ENCODE data around the gene KRT3.
"Not testable (repeated sequence)": the region's sequence is repeated elsewhere in the genome, so short reads cannot be mapped to it uniquely, and the experiment has no call there.

KRT3 gene

DNA sequence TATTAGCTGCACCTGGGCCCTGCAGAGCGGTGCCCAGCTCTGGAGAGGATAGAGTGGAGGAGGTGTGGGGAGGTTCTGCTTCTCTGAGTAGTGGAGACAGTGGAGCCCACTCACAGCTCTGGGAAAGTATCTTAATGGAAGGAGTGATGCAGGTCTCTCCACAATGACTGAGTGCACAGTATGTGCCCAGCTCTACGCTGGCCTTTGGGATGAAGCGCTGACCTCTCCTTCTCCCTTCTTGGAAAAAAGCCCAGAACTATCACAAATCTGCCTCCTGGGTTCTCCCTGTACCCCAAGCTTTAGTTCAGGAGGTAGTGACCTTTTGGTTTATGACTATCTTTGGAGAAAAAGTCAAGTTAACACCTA lies 495 bp upstream of the KRT3 start:
- ATAC-seq (ENCODE audit: insufficient read depth, low read depth) (no peak), DNase-seq (no peak)
- H3K79me2 ChIP-seq (ENCODE audit: insufficient read depth, low read length) = no peaks in the 10 kb centered on the region
- no peak overlapping the region for H3K9ac ChIP-seq (ENCODE audit: low read depth, low read length)
- no peaks in the 10 kb centered on the region for H3K36me3 ChIP-seq (ENCODE audit: insufficient read depth, low read length)
- H3K4me2 ChIP-seq (ENCODE audit: insufficient read depth, low read length) = no peak overlapping the region
- 0 out of 2 replicates have a peak, but pooled peaks cover 2% of the 10 kb centered on the region for H4K20me1 ChIP-seq (ENCODE audit: insufficient read depth, low read length)
- no peak for TF ChIP-seq EZH2 (IDR thresholded peaks at IDR 0.05; ENCODE audit: borderline replicate concordance, low read depth, low read length, severe bottlenecking)
- TF ChIP-seq, protein P1, sequence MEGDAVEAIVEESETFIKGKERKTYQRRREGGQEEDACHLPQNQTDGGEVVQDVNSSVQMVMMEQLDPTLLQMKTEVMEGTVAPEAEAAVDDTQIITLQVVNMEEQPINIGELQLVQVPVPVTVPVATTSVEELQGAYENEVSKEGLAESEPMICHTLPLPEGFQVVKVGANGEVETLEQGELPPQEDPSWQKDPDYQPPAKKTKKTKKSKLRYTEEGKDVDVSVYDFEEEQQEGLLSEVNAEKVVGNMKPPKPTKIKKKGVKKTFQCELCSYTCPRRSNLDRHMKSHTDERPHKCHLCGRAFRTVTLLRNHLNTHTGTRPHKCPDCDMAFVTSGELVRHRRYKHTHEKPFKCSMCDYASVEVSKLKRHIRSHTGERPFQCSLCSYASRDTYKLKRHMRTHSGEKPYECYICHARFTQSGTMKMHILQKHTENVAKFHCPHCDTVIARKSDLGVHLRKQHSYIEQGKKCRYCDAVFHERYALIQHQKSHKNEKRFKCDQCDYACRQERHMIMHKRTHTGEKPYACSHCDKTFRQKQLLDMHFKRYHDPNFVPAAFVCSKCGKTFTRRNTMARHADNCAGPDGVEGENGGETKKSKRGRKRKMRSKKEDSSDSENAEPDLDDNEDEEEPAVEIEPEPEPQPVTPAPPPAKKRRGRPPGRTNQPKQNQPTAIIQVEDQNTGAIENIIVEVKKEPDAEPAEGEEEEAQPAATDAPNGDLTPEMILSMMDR (IDR thresholded peaks at IDR 0.05; ENCODE audit: borderline replicate concordance, extremely low read depth, low read length, poor library complexity, severe bottlenecking) = no peak
- no peak overlapping the region for H3K4me3 ChIP-seq (ENCODE audit: low read depth in 1 of 2, low read length in 2 of 2)
- no peaks in the 10 kb centered on the region for H3K4me1 ChIP-seq (ENCODE audit: insufficient read depth, low read length)
- H3K9me3 ChIP-seq (ENCODE audit: insufficient read depth, low read length, severe bottlenecking) = no peaks in the 10 kb centered on the region
- H3K27me3 ChIP-seq (ENCODE audit: insufficient read depth, low read length, poor library complexity) = no peaks in the 10 kb centered on the region
- H2AFZ ChIP-seq (ENCODE audit: low read depth, low read length) = no peak overlapping the region
- no peak overlapping the region for H3K27ac ChIP-seq (ENCODE audit: low read length)

DNA sequence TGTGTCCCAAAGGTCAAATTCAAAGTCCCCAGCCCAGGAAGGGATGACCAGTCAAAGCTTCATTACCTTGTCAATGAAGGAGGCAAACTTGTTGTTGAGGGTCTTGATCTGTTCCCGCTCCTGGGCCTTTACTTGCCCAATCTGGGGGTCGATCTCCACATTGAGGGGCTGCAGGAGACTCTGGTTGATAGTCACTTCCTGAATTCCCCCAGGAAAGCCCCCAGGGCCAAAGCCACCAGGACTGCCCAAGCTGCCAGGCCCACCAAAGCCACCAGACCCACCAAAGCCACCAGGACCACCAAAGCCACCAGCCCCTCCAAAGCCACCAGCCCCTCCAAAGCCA lies 614 bp downstream of the KRT3 start:
- not testable (repeated sequence) for H4K20me1 ChIP-seq (ENCODE audit: insufficient read depth, low read length); H2AFZ ChIP-seq (ENCODE audit: low read depth, low read length); H3K4me2 ChIP-seq (ENCODE audit: insufficient read depth, low read length); H3K27me3 ChIP-seq (ENCODE audit: insufficient read depth, low read length, poor library complexity); ATAC-seq (ENCODE audit: insufficient read depth, low read depth); H3K36me3 ChIP-seq (ENCODE audit: insufficient read depth, low read length); DNase-seq; H3K9ac ChIP-seq (ENCODE audit: low read depth, low read length); H3K4me1 ChIP-seq (ENCODE audit: insufficient read depth, low read length); H3K4me3 ChIP-seq (ENCODE audit: low read depth in 1 of 2, low read length in 2 of 2); H3K27ac ChIP-seq (ENCODE audit: low read length); H3K9me3 ChIP-seq (ENCODE audit: insufficient read depth, low read length, severe bottlenecking); H3K79me2 ChIP-seq (ENCODE audit: insufficient read depth, low read length)

DNA sequence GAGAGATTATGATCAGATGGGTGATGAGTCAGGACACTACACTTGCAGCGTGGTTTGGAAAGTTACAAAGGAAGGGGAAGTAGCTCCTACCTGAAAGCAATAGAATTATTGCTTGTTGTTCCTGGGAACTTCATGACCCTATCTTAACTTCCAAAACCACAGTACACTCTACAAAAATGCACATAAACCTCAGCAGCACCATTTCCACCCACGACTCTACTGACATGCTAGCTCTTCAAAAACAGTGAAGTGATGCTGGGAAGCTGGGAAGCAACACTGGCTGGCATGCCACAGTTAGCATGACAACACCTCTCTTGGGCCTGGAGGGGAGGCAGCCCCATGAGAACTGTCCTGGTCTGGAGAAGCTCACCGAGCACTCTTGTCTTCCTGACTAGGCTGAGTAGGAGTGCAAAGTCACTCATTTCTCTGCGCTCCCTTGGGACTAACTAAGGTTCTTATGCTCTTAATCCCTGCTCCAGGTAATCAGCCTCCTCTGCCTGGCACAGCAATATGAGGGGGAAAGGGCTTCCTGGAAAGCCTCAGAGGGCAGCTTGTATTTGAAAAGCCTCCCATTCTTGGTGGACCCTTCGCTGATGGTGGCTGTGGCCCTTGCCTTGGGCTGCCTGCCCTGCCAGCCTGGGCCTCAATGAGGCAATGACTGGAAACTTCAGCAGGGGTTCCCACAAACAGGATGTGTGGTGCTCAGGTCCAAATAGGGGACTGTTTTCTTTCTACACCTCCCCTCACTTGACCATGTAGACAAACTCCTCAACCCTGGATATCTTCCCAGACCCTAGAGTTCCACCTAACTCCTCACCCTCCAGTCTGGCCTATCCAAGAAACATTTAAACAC lies 1.2 kb downstream of the KRT3 start:
- no peak for ATAC-seq (ENCODE audit: insufficient read depth, low read depth)
- no peak for DNase-seq

More for the DNA sequence above, 1.2 kb downstream of the KRT3 start:
- TF ChIP-seq EZH2 (IDR thresholded peaks at IDR 0.05; ENCODE audit: borderline replicate concordance, low read depth, low read length, severe bottlenecking) = no peak
- TF ChIP-seq, protein P1 (IDR thresholded peaks at IDR 0.05; ENCODE audit: borderline replicate concordance, extremely low read depth, low read length, poor library complexity, severe bottlenecking) = no peak
- Histone ChIP-seq H4K20me1 (ENCODE audit: insufficient read depth, low read length) (0 out of 2 replicates have a peak, but pooled peaks cover 2% of the 10 kb centered on the region), H3K9me3 (ENCODE audit: insufficient read depth, low read length, severe bottlenecking) (no peaks in the 10 kb centered on the region), H3K4me1 (ENCODE audit: insufficient read depth, low read length) (no peaks in the 10 kb centered on the region), H3K4me3 (ENCODE audit: low read depth in 1 of 2, low read length in 2 of 2) (no peak overlapping the region), H3K4me2 (ENCODE audit: insufficient read depth, low read length) (no peak overlapping the region), H3K36me3 (ENCODE audit: insufficient read depth, low read length) (no peaks in the 10 kb centered on the region), H3K27ac (ENCODE audit: low read length) (no peak overlapping the region), H3K9ac (ENCODE audit: low read depth, low read length) (no peak overlapping the region), H3K79me2 (ENCODE audit: insufficient read depth, low read length) (no peaks in the 10 kb centered on the region), H3K27me3 (ENCODE audit: insufficient read depth, low read length, poor library complexity) (no peaks in the 10 kb centered on the region), H2AFZ (ENCODE audit: low read depth, low read length) (no peak overlapping the region)
